Activated CD8-positive, alpha-beta memory T cell treated with anti-CD3 and anti-CD28 coated beads for 1 hour (primary cell): ENCODE data around the gene HOXB7.

Experiments used
- DNase-seq, 2 donors: peaks; one replicate each; pipeline ENCODE4 v3.0.0-alpha.2; 2020; ENCODE audit warnings: low read depth in 1 of 2; ENCODE audit errors: extremely low read depth in 1 of 2

Gene HOXB7

GRCh38 chr17:48624544-48625494, 14.0 kb upstream of the HOXB7 start:
- no peak for DNase-seq

GRCh38 chr17:48624118-48624517, 13.3 kb upstream of the HOXB7 start:
- DNase-seq: no peak

GRCh38 chr17:48623583-48623982, 12.8 kb upstream of the HOXB7 start:
- DNase-seq: no peak

- DNase-seq: no peak
Measured at GRCh38 chr17:48622857-48623256, 12.0 kb upstream of the HOXB7 start.

GRCh38 chr17:48621410-48622392, 10.9 kb upstream of the HOXB7 start:
- no peak for DNase-seq

GRCh38 chr17:48620461-48621139, 9.8 kb upstream of the HOXB7 start:
- no peak for DNase-seq

- no peak for DNase-seq
Measured at GRCh38 chr17:48619826-48620449, 9.1 kb upstream of the HOXB7 start.

GRCh38 chr17:48618256-48618896, 7.6 kb upstream of the HOXB7 start:
- peak; percentile 62 to 77 for DNase-seq

GRCh38 chr17:48617471-48618255, 6.8 kb upstream of the HOXB7 start:
- no peak for DNase-seq

- no peak for DNase-seq
Measured at GRCh38 chr17:48616717-48617470, 6.1 kb upstream of the HOXB7 start.

- no peak for DNase-seq
Measured at GRCh38 chr17:48615963-48616716, 5.3 kb upstream of the HOXB7 start.

- DNase-seq: no peak
Measured at GRCh38 chr17:48615047-48615962, 4.5 kb upstream of the HOXB7 start, which contains the start of gene HOXB8. TSS of gene HOXB8 (minus strand) at chr17:48615292. CDS start at chr17:48614704, 588 bp downstream.

GRCh38 chr17:48613862-48614694, 3.3 kb upstream of the HOXB7 start:
- no peak for DNase-seq

- DNase-seq: no peak
Measured at GRCh38 chr17:48612854-48613691, 2.3 kb upstream of the HOXB7 start.

- no peak for DNase-seq
Measured at GRCh38 chr17:48612456-48612853, 1.6 kb upstream of the HOXB7 start.
